CD4-positive, alpha-beta T cell (primary cell): ENCODE measurements around the gene SLC25A29. TPM values are rescaled to one million over a fixed set of nuclear protein-coding genes. Genes with fewer than 3 reads are reported as not detected.

ENCODE experiments used
- ATAC-seq: fragments of 200-7000 bp; cut with Tn5 transposase; one replicate; pipeline ENCODE4 v1.10.0; 2022; ENCODE audit warnings: mild to moderate bottlenecking; ENCODE audit not compliant: poor library complexity
- CTCF ChIA-PET: fragments of 350-600 bp; sonication (Branson Sonifier 250); formaldehyde crosslinking; loops from one replicate; lab custom pipeline; 2021; ENCODE audit warnings: antibody characterized with exemption, inconsistent platforms; lab: Charles Lee
- POLR2A ChIA-PET: fragments of 350-600 bp; sonication (Branson Sonifier 250); formaldehyde crosslinking; loops from one replicate; lab custom pipeline; 2021; ENCODE audit warnings: antibody characterized with exemption, inconsistent platforms; lab: Charles Lee
- DNase-seq, 14 experiments: peaks; one replicate each; pipeline ENCODE4 v3.0.0-alpha.2; 2013 to 2020; ENCODE audit warnings: mixed read lengths in 2 of 14
- H3K27ac ChIP-seq, 2 donors: one replicate each; pipeline versions ENCODE4 v1.5.1 to v1.7.0; 2013; ENCODE audit warnings: low read length in 2 of 2, low read depth in 1 of 2, mild to moderate bottlenecking in 1 of 2
- H3K27me3 ChIP-seq, 2 experiments: 1 replicate in 1 of 2; 2 replicates in 1 of 2; pipeline versions ENCODE4 v1.6.1 to v1.7.0; 2013; ENCODE audit warnings: low read length in 2 of 2, control low read depth in 1 of 2, mild to moderate bottlenecking in 1 of 2, moderate library complexity in 1 of 2; ENCODE audit not compliant: insufficient read depth in 2 of 2, control insufficient read depth in 1 of 2
- H3K36me3 ChIP-seq: one replicate; pipeline ENCODE4 v1.6.1; 2013; ENCODE audit warnings: low read length, control low read depth; ENCODE audit not compliant: insufficient read depth
- H3K4me1 ChIP-seq: one replicate; pipeline ENCODE4 v1.6.1; 2013; ENCODE audit warnings: low read length, control low read depth; ENCODE audit not compliant: insufficient read depth
- H3K4me3 ChIP-seq: one replicate; pipeline ENCODE4 v1.5.1; 2013; ENCODE audit warnings: mild to moderate bottlenecking, low read length, moderate library complexity
- H3K9me3 ChIP-seq, 2 experiments: 1 replicate in 1 of 2; 2 replicates in 1 of 2; pipeline versions ENCODE4 v1.6.1 to v1.7.0; 2013; ENCODE audit warnings: low read length in 2 of 2, mild to moderate bottlenecking in 2 of 2, control low read depth in 1 of 2, moderate library complexity in 1 of 2; ENCODE audit not compliant: control insufficient read depth in 1 of 2, insufficient read depth in 1 of 2
- H3K27ac Mint-ChIP-seq: one replicate; pipeline ENCODE4 v1.8.0; 2020; ENCODE audit warnings: mixed read lengths
- H3K27me3 Mint-ChIP-seq: one replicate; pipeline ENCODE4 v1.8.0; 2021; ENCODE audit warnings: mixed read lengths
- H3K36me3 Mint-ChIP-seq: one replicate; pipeline ENCODE4 v1.8.0; 2021; ENCODE audit warnings: low read depth, mixed read lengths
- H3K4me1 Mint-ChIP-seq: one replicate; pipeline ENCODE4 v1.8.0; 2021; ENCODE audit warnings: low read depth, mixed read lengths
- H3K4me3 Mint-ChIP-seq: one replicate; pipeline ENCODE4 v1.8.0; 2020; ENCODE audit warnings: mild to moderate bottlenecking, mixed read lengths
- H3K9me3 Mint-ChIP-seq: one replicate; pipeline ENCODE4 v1.8.0; 2020; ENCODE audit warnings: mixed read lengths
- CTCF ChIP-seq: fragments of 200-600 bp; IDR thresholded peaks from one replicate; pipeline ENCODE4 v1.8.0; 2022; ENCODE audit warnings: antibody characterized with exemption, mild to moderate bottlenecking
- intact Hi-C, 2 experiments: fragments of 100-400 bp; cut with DNase I in 1 of 2; cut with micrococcal nuclease in 1 of 2; formaldehyde crosslinking; loops; one replicate each; pipeline versions ENCODE4 v1.15.1 to v1.9.0; 2023 to 2025; cut with DNase I, micrococcal nuclease
- total RNA-seq, 174 experiments: library from RNA in 2 of 174; stranded (reverse) in 2 of 174; gene quantifications; one replicate each; pipeline ENCODE4 v1.2.3 and lab custom pipeline; 2021 to 2026

SLC25A29 gene
- total RNA-seq, 2 experiments from 2014 or later: 2.5 TPM

GRCh38 chr14:100303925-100304324, 2.3 kb downstream of the SLC25A29 start:
- Histone ChIP-seq H3K27me3 (peaks cover 4 to 6% of the 10 kb centered on the region in 2 experiments), H3K9me3 (no peaks in the 10 kb centered on the region), H3K27ac (no peak overlapping the region), H3K36me3 (no peaks in the 10 kb centered on the region), H3K4me1 (peaks cover 29% of the 10 kb centered on the region), H3K4me3 (no peak overlapping the region)
- intact Hi-C loops: no loop called here
- ATAC-seq (no peak), DNase-seq (no peak)
- Mint-ChIP-seq H3K27me3 (peaks cover 10% of the 10 kb centered on the region), H3K4me1 (peaks cover 9% of the 10 kb centered on the region), H3K9me3 (no peaks in the 10 kb centered on the region), H3K36me3 (no peaks in the 10 kb centered on the region), H3K27ac (no peak overlapping the region), H3K4me3 (peak overlapping the region; percentile 48)
- TF ChIP-seq CTCF: no peak
- CTCF ChIA-PET: interaction anchor here (1.0 to 1.7 kb wide), 3 partner anchors 19 to 111 kb away, joined by 3 to 5 read pairs (median 5); no protein-coding TSS in a partner anchor
- POLR2A ChIA-PET: no interaction called here

GRCh38 chr14:100303179-100303578, 3.1 kb downstream of the SLC25A29 start:
- Mint-ChIP-seq H3K27ac (no peak overlapping the region), H3K9me3 (no peaks in the 10 kb centered on the region), H3K36me3 (no peaks in the 10 kb centered on the region), H3K4me1 (peaks cover 9% of the 10 kb centered on the region), H3K27me3 (peaks cover 10% of the 10 kb centered on the region), H3K4me3 (no peak overlapping the region)
- intact Hi-C loops: no loop called here
- H3K36me3 ChIP-seq: no peaks in the 10 kb centered on the region
- no peak overlapping the region for H3K27ac ChIP-seq
- H3K4me1 ChIP-seq: peaks cover 29% of the 10 kb centered on the region
- CTCF ChIA-PET: interaction anchor here (0.8 to 1.7 kb wide), 3 partner anchors 14 to 27 kb away, joined by 3 to 5 read pairs (median 3); no protein-coding TSS in a partner anchor
- TF ChIP-seq CTCF: peak; percentile 48
- POLR2A ChIA-PET: no interaction called here
- H3K9me3 ChIP-seq: no peaks in the 10 kb centered on the region
- H3K27me3 ChIP-seq: peaks cover 4 to 6% of the 10 kb centered on the region in 2 experiments
- peak in 1 of 14 experiments; percentile 14 for DNase-seq
- no peak for ATAC-seq
- H3K4me3 ChIP-seq: no peak overlapping the region

- Histone ChIP-seq H3K9me3 (no peaks in the 10 kb centered on the region), H3K27me3 (peaks cover 4 to 6% of the 10 kb centered on the region in 2 experiments), H3K36me3 (no peaks in the 10 kb centered on the region), H3K27ac (no peak overlapping the region), H3K4me1 (peaks cover 33% of the 10 kb centered on the region), H3K4me3 (no peak overlapping the region)
- DNase-seq (no peak), ATAC-seq (no peak)
- intact Hi-C loops: no loop called here
- CTCF ChIA-PET: interaction anchor here (1.7 kb wide), 1 partner anchor 26 kb away, joined by 3 read pairs; no protein-coding TSS in a partner anchor
- no peak for TF ChIP-seq CTCF
- Mint-ChIP-seq H3K4me3 (peak overlapping the region; percentile 30), H3K4me1 (peaks cover 9% of the 10 kb centered on the region), H3K9me3 (no peaks in the 10 kb centered on the region), H3K27ac (no peak overlapping the region), H3K36me3 (no peaks in the 10 kb centered on the region), H3K27me3 (peaks cover 10% of the 10 kb centered on the region)
- POLR2A ChIA-PET: no interaction called here
Measured at GRCh38 chr14:100302616-100303015, 3.6 kb downstream of the SLC25A29 start.
